Suprapubic skin (tissue), 4 donors: ENCODE measurements around the gene ADGRB3.

ENCODE experiments used
- CTCF ChIP-seq, 2 donors: fragments of 200-600 bp in 1 of 2; fragments of 450-650 bp in 1 of 2; sonication (generic) in 1 of 2; IDR thresholded peaks; one replicate each; pipeline ENCODE4 v1.5.1; 2016 to 2019; ENCODE audit warnings: antibody characterized with exemption in 2 of 2, mild to moderate bottlenecking in 1 of 2, moderate library complexity in 1 of 2
- EP300 ChIP-seq: sonication (generic); formaldehyde crosslinking; IDR thresholded peaks from one replicate; pipeline ENCODE4 v1.6.1; 2017; ENCODE audit warnings: antibody characterized with exemption
- POLR2A ChIP-seq, 2 donors: fragments of 450-650 bp; IDR thresholded peaks; one replicate each; pipeline ENCODE4 v1.6.1; 2017; ENCODE audit warnings: antibody characterized with exemption in 2 of 2, mild to moderate bottlenecking in 2 of 2, moderate library complexity in 2 of 2
- POLR2AphosphoS5 ChIP-seq, 3 donors: sonication (generic); formaldehyde crosslinking; IDR thresholded peaks; one replicate each; pipeline ENCODE4 v1.6.1; 2017; ENCODE audit warnings: antibody characterized with exemption in 3 of 3

- TF ChIP-seq CTCF (IDR thresholded peaks at IDR 0.05) = no peak
- TF ChIP-seq POLR2A (IDR thresholded peaks at IDR 0.05) = no peak
- TF ChIP-seq POLR2AphosphoS5 (IDR thresholded peaks at IDR 0.05) = no peak
- TF ChIP-seq EP300 = no peak
Observed at GRCh38 chr6:68915586-68915985, 280.5 kb downstream of the ADGRB3 start.
